GM18858 (cell line): ENCODE data around the gene GBP2.
"Not testable (repeated sequence)": the region's sequence is repeated elsewhere in the genome, so short reads cannot be mapped to it uniquely, and the experiment has no call there.

Source experiments
- ATAC-seq: cut with Tn5 transposase; IDR thresholded peaks from one replicate; pipeline ENCODE4 v1.9.1; 2021; ENCODE audit not compliant: unreplicated experiment

Gene GBP2

GRCh38 chr1:89125913-89126580 is at the start of gene GBP2:
Gene GBP2 (minus strand): TSS chr1:89126114. CDS start chr1:89121966, 4,148 bp downstream.
- ATAC-seq, result peak; percentile 82

- no peak for ATAC-seq
Measured at GRCh38 chr1:89174491-89174890, 48.6 kb upstream of the GBP2 start.

- no peak for ATAC-seq
Measured at GRCh38 chr1:89172468-89173143, 46.7 kb upstream of the GBP2 start.

GRCh38 chr1:89171067-89171438 is 45.1 kb upstream of the GBP2 start:
- no peak for ATAC-seq

- ATAC-seq, result no peak
Measured at GRCh38 chr1:89170170-89171066, 44.5 kb upstream of the GBP2 start.

- ATAC-seq, result no peak
Measured at GRCh38 chr1:89169166-89169565, 43.3 kb upstream of the GBP2 start.

- ATAC-seq, result no peak
Measured at GRCh38 chr1:89167590-89168230, 41.8 kb upstream of the GBP2 start.

GRCh38 chr1:89166705-89167104 is 40.8 kb upstream of the GBP2 start:
- ATAC-seq, result no peak

- ATAC-seq, result no peak
Measured at GRCh38 chr1:89165811-89166210, 39.9 kb upstream of the GBP2 start.

GRCh38 chr1:89151047-89151446 is 25.1 kb upstream of the GBP2 start:
- no peak for ATAC-seq

- no peak for ATAC-seq
Measured at GRCh38 chr1:89149976-89150375, 24.1 kb upstream of the GBP2 start.

- no peak for ATAC-seq
Measured at GRCh38 chr1:89149229-89149628, 23.3 kb upstream of the GBP2 start.

- ATAC-seq, result no peak
Measured at GRCh38 chr1:89147678-89148658, 22.1 kb upstream of the GBP2 start.

GRCh38 chr1:89146721-89147120 is 20.8 kb upstream of the GBP2 start:
- ATAC-seq, result no peak

- no peak for ATAC-seq
Measured at GRCh38 chr1:89143484-89143883, 17.6 kb upstream of the GBP2 start.

- ATAC-seq, result no peak
Measured at GRCh38 chr1:89142160-89142559, 16.2 kb upstream of the GBP2 start.

- no peak for ATAC-seq
Measured at GRCh38 chr1:89133747-89134146, 7.8 kb upstream of the GBP2 start.

- no peak for ATAC-seq
Measured at GRCh38 chr1:89130716-89131115, 4.8 kb upstream of the GBP2 start.

GRCh38 chr1:89129911-89130310 is 4.0 kb upstream of the GBP2 start:
- ATAC-seq, result no peak

GRCh38 chr1:89128003-89128458 is 2.1 kb upstream of the GBP2 start:
- ATAC-seq, result not testable (repeated sequence)
